22Rv1 (cell line): ENCODE measurements around the gene KLK5.

Source experiments
- CTCF ChIP-seq: fragments of 450-650 bp; IDR thresholded peaks from 2 replicates; pipeline ENCODE4 v1.5.1; 2017; ENCODE audit warnings: mild to moderate bottlenecking
- ZFX ChIP-seq: fragments of 450-650 bp; IDR thresholded peaks from 2 replicates; pipeline ENCODE4 v1.6.1; 2017; ENCODE audit warnings: antibody characterized with exemption, borderline replicate concordance

GRCh38 chr19:50921426-50922316 is 31.2 kb downstream of the KLK5 start:
- TF ChIP-seq CTCF = no peak
- TF ChIP-seq ZFX = no peak
